Ishikawa (cell line): ENCODE measurements around the gene RPS6KA2.

Experiments used
- CEBPB ChIP-seq: IDR thresholded peaks from 2 replicates; pipeline ENCODE4 v1.6.1; 2012
- CREB1 ChIP-seq: IDR thresholded peaks from 2 replicates; pipeline ENCODE4 v1.6.1; 2012; ENCODE audit warnings: low read depth
- EGR1 ChIP-seq: IDR thresholded peaks from 2 replicates; pipeline ENCODE4 v1.6.1; 2012
- EP300 ChIP-seq: IDR thresholded peaks from 2 replicates; pipeline ENCODE4 v1.6.1; 2012; ENCODE audit warnings: borderline replicate concordance
- FOXM1 ChIP-seq: IDR thresholded peaks from 2 replicates; pipeline ENCODE4 v1.6.1; 2012; ENCODE audit warnings: low read depth, borderline replicate concordance
- MAX ChIP-seq: IDR thresholded peaks from 2 replicates; pipeline ENCODE4 v1.6.1; 2012
- NFIC ChIP-seq: IDR thresholded peaks from 2 replicates; pipeline ENCODE4 v1.6.1; 2012
- RAD21 ChIP-seq: IDR thresholded peaks from 2 replicates; pipeline ENCODE4 v1.6.1; 2012; ENCODE audit warnings: low read depth
- REST ChIP-seq: IDR thresholded peaks from 2 replicates; pipeline ENCODE4 v1.6.1; 2012; ENCODE audit warnings: low read depth, mild to moderate bottlenecking
- TAF1 ChIP-seq: IDR thresholded peaks from 2 replicates; pipeline ENCODE4 v1.6.1; 2012; ENCODE audit warnings: low read depth, mild to moderate bottlenecking
- TCF12 ChIP-seq: IDR thresholded peaks from 2 replicates; pipeline ENCODE4 v1.6.1; 2012; ENCODE audit warnings: low read depth
- TEAD4 ChIP-seq: IDR thresholded peaks from 2 replicates; pipeline ENCODE4 v1.6.1; 2012
- USF1 ChIP-seq: IDR thresholded peaks from 2 replicates; pipeline ENCODE4 v1.6.1; 2012
- YY1 ChIP-seq: IDR thresholded peaks from 2 replicates; pipeline ENCODE4 v1.6.1; 2012; ENCODE audit warnings: low read depth
- ZBTB7A ChIP-seq: IDR thresholded peaks from 2 replicates; pipeline ENCODE4 v1.6.1; 2012; ENCODE audit warnings: low read depth

Gene RPS6KA2

GRCh38 chr6:166667796-166668610 is 41.0 kb upstream of the RPS6KA2 start:
- TF ChIP-seq TCF12 (no peak), TAF1 (no peak), EP300 (no peak), FOXM1 (no peak), EGR1 (no peak), NFIC (no peak)

GRCh38 chr6:166664135-166664534 is 37.1 kb upstream of the RPS6KA2 start:
- TF ChIP-seq FOXM1 (no peak), ZBTB7A (no peak), MAX (no peak), TEAD4 (no peak), REST (no peak), TAF1 (no peak), TCF12 (no peak), EGR1 (no peak), CEBPB (no peak), EP300 (no peak), RAD21 (no peak), CREB1 (no peak), YY1 (no peak), NFIC (no peak), USF1 (no peak)

- no peak for TF ChIP-seq FOXM1
- no peak for TF ChIP-seq YY1
Observed at GRCh38 chr6:166663568-166663967, 36.5 kb upstream of the RPS6KA2 start.

- TF ChIP-seq USF1: no peak
- no peak for TF ChIP-seq EP300
- TF ChIP-seq NFIC: no peak
- no peak for TF ChIP-seq FOXM1
- no peak for TF ChIP-seq YY1
- no peak for TF ChIP-seq TCF12
- no peak for TF ChIP-seq TEAD4
- no peak for TF ChIP-seq REST
- no peak for TF ChIP-seq TAF1
- no peak for TF ChIP-seq EGR1
- no peak for TF ChIP-seq CEBPB
- no peak for TF ChIP-seq CREB1
- TF ChIP-seq MAX: no peak
- TF ChIP-seq RAD21: no peak
- TF ChIP-seq ZBTB7A: no peak
Observed at GRCh38 chr6:166662690-166663089, 35.6 kb upstream of the RPS6KA2 start.

GRCh38 chr6:166661327-166662085 is 34.5 kb upstream of the RPS6KA2 start:
- TF ChIP-seq MAX (no peak), ZBTB7A (no peak), USF1 (no peak), RAD21 (no peak)
